ENCODE measurements around the gene TMEM235.

DNA sequence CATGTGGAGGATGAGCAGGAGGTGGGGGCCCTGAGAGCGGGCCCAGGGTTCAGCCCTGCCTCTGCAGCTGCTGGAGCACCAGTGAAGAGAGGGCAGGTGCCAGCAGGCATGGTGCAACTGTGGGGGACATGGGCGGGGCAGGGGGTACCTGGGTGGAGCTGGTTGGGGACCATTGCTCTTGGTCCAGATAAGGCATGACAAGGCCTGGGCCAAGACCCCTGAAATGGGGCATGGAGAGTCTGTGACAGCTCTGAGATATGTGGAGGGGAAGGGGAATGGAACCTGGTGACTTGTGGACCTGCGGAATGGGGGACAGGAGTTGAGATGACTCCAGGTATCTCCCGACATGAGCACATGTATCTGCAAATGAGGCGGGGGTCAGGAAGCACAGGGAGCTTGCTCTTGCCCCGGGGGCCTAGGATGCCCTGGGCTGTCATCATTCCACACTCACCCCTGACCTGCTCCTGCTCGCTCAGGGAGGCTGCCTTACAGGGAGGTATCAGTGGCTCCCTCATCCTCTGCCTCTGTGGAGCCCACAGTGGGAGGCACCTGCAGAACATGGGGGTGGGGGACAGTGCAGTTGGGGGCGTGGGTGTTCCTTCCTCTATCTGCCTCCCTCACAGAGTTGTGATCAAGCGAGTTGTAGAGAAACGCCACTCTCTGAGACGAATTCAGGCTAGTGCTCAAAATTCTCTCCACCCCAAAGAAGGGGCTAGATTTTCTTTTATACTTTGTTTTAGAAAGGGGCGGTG is 40.2 kb downstream of the TMEM235 start:
- no peak for TF ChIP-seq POLR2A (IDR thresholded peaks at IDR 0.05; ENCODE audit: low read depth, low read length)
- no peak for TF ChIP-seq POLR2AphosphoS5 (IDR thresholded peaks at IDR 0.05; ENCODE audit: low read depth, low read length)
- no peak for TF ChIP-seq PAX5 (IDR thresholded peaks at IDR 0.05; ENCODE audit: insufficient read depth, low read length, severe bottlenecking)
- no peak for TF ChIP-seq TAF1 (IDR thresholded peaks at IDR 0.05; ENCODE audit: low read depth, low read length)
- TF ChIP-seq SPI1 (IDR thresholded peaks at IDR 0.05; ENCODE audit: low read depth, low read length): no peak
